Measurements from ENCODE around the gene PODXL. TPM values are rescaled to one million over a fixed set of nuclear protein-coding genes. Genes with fewer than 3 reads are reported as not detected.

PODXL gene
- total and polyA plus RNA-seq, 2 of the 8 experiments (the other 6 are each of a cell fraction or from before 2014, with no cell fraction given), result 638 to 925 TPM

GRCh38 chr7:131602994-131603372 is 46.6 kb upstream of the PODXL start:
- H3K9ac ChIP-seq (replicated peaks in 1 of 4; ENCODE audit: extremely low read depth in 1 of 4, low read depth in 3 of 4, low read length in 3 of 4), result peak overlapping the region in 2 of 4 experiments; percentile 31 to 38; a peak in 1 of 7 replicates
- DNase-seq (ENCODE audit: low read depth in 1 of 2, low spot score in 2 of 2) (no peak), FAIRE-seq (no peak)
- H3K36me3 ChIP-seq (ENCODE audit: control insufficient read depth in 2 of 4, insufficient read depth in 4 of 4, low read length in 3 of 4), result no peaks in the 10 kb centered on the region
- peak overlapping the region; percentile 84 for H3K18ac ChIP-seq (ENCODE audit: extremely low read depth, low read length)
- H3K14ac ChIP-seq (ENCODE audit: insufficient read length), result peak overlapping the region; percentile 50
- ChIA-PET CTCF (ENCODE audit: partially characterized antibody) (interaction anchor here (11.9 kb wide), 1 partner anchor 56 kb away, joined by 103 read pairs; no protein-coding TSS in a partner anchor), POLR2A (ENCODE audit: partially characterized antibody) (interaction anchor here (1.1 to 9.8 kb wide), 4 partner anchors 22 to 56 kb away, joined by 3 to 108 read pairs (median 56); partner anchors contain the start of gene PODXL)
- H3K23ac ChIP-seq (ENCODE audit: insufficient read length), result no peak overlapping the region
- peak overlapping the region; percentile 100 for H2BK5ac ChIP-seq (ENCODE audit: low read depth, low read length)
- peaks cover 24 to 45% (median 43%) of the 10 kb centered on the region in 4 experiments for H3K4me1 ChIP-seq (replicated peaks in 1 of 4; ENCODE audit: control insufficient read depth in 3 of 4, insufficient read depth in 4 of 4, low read length in 3 of 4)
- H3K9me3 ChIP-seq (ENCODE audit: insufficient read depth in 2 of 2, low read depth in 1 of 2, low read length in 1 of 2), result no peaks in the 10 kb centered on the region
- peak overlapping the region; percentile 84 for H4K5ac ChIP-seq (ENCODE audit: insufficient read length, low read depth, low read length)
- no peaks in the 10 kb centered on the region for H4K20me1 ChIP-seq (replicated peaks in 1 of 2; ENCODE audit: control insufficient read depth in 1 of 2, insufficient read depth in 2 of 2, low read length in 2 of 2)
- peaks cover 3% of the 10 kb centered on the region for H3K23me2 ChIP-seq (ENCODE audit: low read depth, low read length)
- no peak overlapping the region for H3K4me3 ChIP-seq (ENCODE audit: extremely low read depth in 1 of 4, insufficient read depth in 2 of 4, low read depth in 3 of 4, low read length in 4 of 4)
- peak overlapping the region; percentile 98 for H4K91ac ChIP-seq (replicated peaks; ENCODE audit: insufficient read length, low read length)
- no peaks in the 10 kb centered on the region for H3K27me3 ChIP-seq (replicated peaks in 1 of 4; ENCODE audit: control insufficient read depth in 3 of 4, extremely low read depth in 1 of 4, insufficient read depth in 3 of 4, low read length in 3 of 4)
- peaks cover 0 to 6% of the 10 kb centered on the region in 2 experiments; a peak in 1 of 4 replicates for H3K79me2 ChIP-seq (ENCODE audit: control insufficient read depth in 1 of 2, insufficient read depth in 2 of 2, low read length in 2 of 2)
- H2BK120ac ChIP-seq (replicated peaks; ENCODE audit: low read depth, low read length), result peak overlapping the region; percentile 99
- TF ChIP-seq RFX5 (IDR thresholded peaks at IDR 0.05; ENCODE audit: borderline replicate concordance, low read depth, low read length), result no peak
- no peak for TF ChIP-seq PHF8 (conservative IDR thresholded peaks at IDR 0.05; ENCODE audit: low read depth, low read length)
- TF ChIP-seq GTF2F1 (IDR thresholded peaks at IDR 0.05; ENCODE audit: borderline replicate concordance, low read depth, low read length), result no peak
- TF ChIP-seq BRCA1 (IDR thresholded peaks at IDR 0.05; ENCODE audit: low read depth, low read length), result no peak
- peak; percentile 3; the same call in 1 of the 2 replicates for TF ChIP-seq E2F6 (IDR thresholded peaks at IDR 0.05)
- 0 out of 2 replicates have a peak, but pooled peaks cover 2% of the 10 kb centered on the region for H3K79me1 ChIP-seq (ENCODE audit: low read depth, low read length)
- 77% methylated on average over 5 of the region's 5 CpGs; no CpG with 5 or more reads in 1 of the 2 experiments for WGBS, 2 experiments (ENCODE audit: extremely low coverage in 1 of 2, insufficient coverage in 1 of 2, insufficient read length in 1 of 2, insufficient replicate concordance in 2 of 2, low coverage in 1 of 2, low lambda C conversion rate in 2 of 2, missing lambda C conversion rate in 1 of 2)
- H2AFZ ChIP-seq (ENCODE audit: low read length), result no peak overlapping the region
- peak overlapping the region; percentile 100 for H2AK5ac ChIP-seq (ENCODE audit: low read depth, low read length)
- 0 out of 2 replicates have a peak overlapping the region, but pooled peaks have one; percentile 39 for H4K8ac ChIP-seq (ENCODE audit: extremely low read depth, insufficient read depth, low read length)
- H3K4me2 ChIP-seq (ENCODE audit: insufficient read depth in 1 of 2, low read depth in 2 of 2, low read length in 2 of 2), result peak overlapping the region in 1 of 2 experiments; percentile 18; a peak in 2 of 4 replicates
- peak overlapping the region; percentile 17 for H3K56ac ChIP-seq (replicated peaks; ENCODE audit: insufficient read length, low read depth, low read length)
- H3K27ac ChIP-seq (ENCODE audit: low read depth, low read length), result peak overlapping the region; percentile 54; the same call in 1 of the 2 replicates
- peak overlapping the region; percentile 100 for H2BK12ac ChIP-seq (ENCODE audit: low read depth, low read length)
- H2BK20ac ChIP-seq (ENCODE audit: low read length), result peak overlapping the region; percentile 100
- H3K4ac ChIP-seq (replicated peaks; ENCODE audit: insufficient read length, low read depth, low read length), result peak overlapping the region; percentile 98
- peak overlapping the region; percentile 85; the same call in 1 of the 2 replicates for H2BK15ac ChIP-seq (ENCODE audit: low read length)

All from H1 (cell line).